Vagina (tissue), 2 donors: ENCODE measurements around the gene RPS26. TPM values are rescaled to one million over a fixed set of nuclear protein-coding genes. Genes with fewer than 3 reads are reported as not detected.

Experiments used
- DNase-seq, 2 donors: peaks; one replicate each; pipeline ENCODE4 v3.0.0-alpha.2; 2017; ENCODE audit errors: extremely low spot score in 2 of 2
- H3K27ac ChIP-seq: fragments of 200-600 bp; sonication (generic); one replicate; pipeline ENCODE4 v1.5.1; 2019
- H3K27me3 ChIP-seq: fragments of 200-600 bp; sonication (generic); one replicate; pipeline ENCODE4 v1.5.1; 2019
- H3K36me3 ChIP-seq, 2 donors: fragments of 200-600 bp; sonication (generic); one replicate each; pipeline ENCODE4 v1.5.1; 2017 to 2019
- H3K4me1 ChIP-seq: fragments of 200-600 bp; sonication (generic); one replicate; pipeline ENCODE4 v1.5.1; 2019
- H3K4me3 ChIP-seq, 2 donors: fragments of 200-600 bp; sonication (generic); 1 replicate in 1 of 2; 2 replicates in 1 of 2; pipeline ENCODE4 v1.5.1; 2016 to 2019
- H3K9me3 ChIP-seq: fragments of 200-600 bp; sonication (generic); one replicate; pipeline ENCODE4 v1.5.1; 2019
- POLR2A ChIP-seq, 2 donors: fragments of 450-650 bp; IDR thresholded peaks; one replicate each; pipeline ENCODE4 v1.6.1; 2017; ENCODE audit warnings: antibody characterized with exemption in 2 of 2, mild to moderate bottlenecking in 2 of 2, moderate library complexity in 2 of 2
- POLR2AphosphoS5 ChIP-seq, 2 donors: sonication (generic); formaldehyde crosslinking; IDR thresholded peaks; one replicate each; pipeline ENCODE4 v1.9.0; 2017; ENCODE audit warnings: antibody characterized with exemption in 2 of 2, mild to moderate bottlenecking in 2 of 2, low read depth in 1 of 2; ENCODE audit not compliant: insufficient read depth in 1 of 2
- intact Hi-C: fragments of 100-400 bp; cut with DNase I; formaldehyde crosslinking; loops from one replicate; pipeline ENCODE4 v1.15.1; 2023
- total RNA-seq: library from RNA; depleted of rRNA; stranded (reverse); fragments of >200 nt; gene quantifications from one replicate; pipeline ENCODE4 v1.2.3, GENCODE V29; 2016
- TF ChIP-seq, protein P1 (sequence below), 3 experiments: fragments of 450-650 bp in 2 of 3; fragments of 200-600 bp in 1 of 3; sonication (generic) in 1 of 3; IDR thresholded peaks; one replicate each; pipeline ENCODE4 v1.5.1; 2017 to 2019; ENCODE audit warnings: antibody characterized with exemption in 3 of 3, mild to moderate bottlenecking in 2 of 3, moderate library complexity in 2 of 3

RPS26 gene
- total RNA-seq, 1 donor from 2014 or later = 597 TPM

DNA sequence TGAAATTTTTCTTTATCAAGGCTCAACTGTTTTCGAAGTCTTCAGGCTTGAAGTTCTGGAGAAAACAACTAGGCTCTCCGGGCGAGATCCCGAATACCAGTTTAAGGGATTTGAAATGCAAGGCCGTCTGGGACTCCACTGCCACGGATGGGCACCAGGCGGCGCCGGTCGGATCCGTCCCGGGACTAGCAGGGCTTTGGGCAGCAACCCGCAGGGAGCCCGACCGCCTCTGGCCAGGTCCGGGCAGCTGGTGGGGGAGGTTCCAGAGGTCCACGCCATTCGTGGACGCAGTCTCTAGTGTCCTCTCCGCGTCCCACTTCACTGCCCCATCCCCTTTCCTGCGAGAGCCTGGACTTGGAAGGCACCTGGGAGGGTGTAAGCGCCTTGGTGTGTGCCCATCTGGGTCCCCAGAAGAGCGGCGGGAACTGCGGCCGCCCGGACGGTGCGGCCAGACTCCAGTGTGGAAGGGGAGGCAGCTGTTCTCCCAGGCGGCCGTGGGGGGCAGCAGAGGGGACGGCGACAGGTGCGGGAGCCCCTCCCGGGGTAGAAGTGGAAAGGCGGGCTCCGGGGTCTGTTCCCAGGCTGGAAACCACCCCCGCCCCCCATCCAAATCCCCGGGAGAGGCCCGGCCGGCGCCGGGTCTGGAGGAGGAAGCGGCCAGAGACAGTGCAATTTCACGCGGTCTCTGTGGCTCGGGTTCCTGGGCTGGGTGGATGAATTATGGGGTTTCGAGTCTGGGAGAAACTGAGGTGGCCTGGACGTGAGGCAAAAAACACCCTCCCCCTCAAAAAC lies 37.4 kb downstream of the RPS26 start:
- TF ChIP-seq POLR2A (IDR thresholded peaks at IDR 0.05) (no peak), POLR2AphosphoS5 (IDR thresholded peaks at IDR 0.05; ENCODE audit: insufficient read depth in 1 of 2, low read depth in 1 of 2) (peak in 1 of 2 donors; percentile 46)
- TF ChIP-seq, protein P1, sequence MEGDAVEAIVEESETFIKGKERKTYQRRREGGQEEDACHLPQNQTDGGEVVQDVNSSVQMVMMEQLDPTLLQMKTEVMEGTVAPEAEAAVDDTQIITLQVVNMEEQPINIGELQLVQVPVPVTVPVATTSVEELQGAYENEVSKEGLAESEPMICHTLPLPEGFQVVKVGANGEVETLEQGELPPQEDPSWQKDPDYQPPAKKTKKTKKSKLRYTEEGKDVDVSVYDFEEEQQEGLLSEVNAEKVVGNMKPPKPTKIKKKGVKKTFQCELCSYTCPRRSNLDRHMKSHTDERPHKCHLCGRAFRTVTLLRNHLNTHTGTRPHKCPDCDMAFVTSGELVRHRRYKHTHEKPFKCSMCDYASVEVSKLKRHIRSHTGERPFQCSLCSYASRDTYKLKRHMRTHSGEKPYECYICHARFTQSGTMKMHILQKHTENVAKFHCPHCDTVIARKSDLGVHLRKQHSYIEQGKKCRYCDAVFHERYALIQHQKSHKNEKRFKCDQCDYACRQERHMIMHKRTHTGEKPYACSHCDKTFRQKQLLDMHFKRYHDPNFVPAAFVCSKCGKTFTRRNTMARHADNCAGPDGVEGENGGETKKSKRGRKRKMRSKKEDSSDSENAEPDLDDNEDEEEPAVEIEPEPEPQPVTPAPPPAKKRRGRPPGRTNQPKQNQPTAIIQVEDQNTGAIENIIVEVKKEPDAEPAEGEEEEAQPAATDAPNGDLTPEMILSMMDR (IDR thresholded peaks at IDR 0.05) = peak in 2 of 3 experiments; percentile 60 to 61
- Histone ChIP-seq H3K27me3 (no peaks in the 10 kb centered on the region), H3K36me3 (no peaks in the 10 kb centered on the region), H3K27ac (peak overlapping the region; percentile 87), H3K4me1 (peaks cover 8% of the 10 kb centered on the region), H3K4me3 (peak overlapping the region; percentile 60 to 66), H3K9me3 (no peaks in the 10 kb centered on the region)
- intact Hi-C loops = no loop called here
- no peak for DNase-seq

DNA sequence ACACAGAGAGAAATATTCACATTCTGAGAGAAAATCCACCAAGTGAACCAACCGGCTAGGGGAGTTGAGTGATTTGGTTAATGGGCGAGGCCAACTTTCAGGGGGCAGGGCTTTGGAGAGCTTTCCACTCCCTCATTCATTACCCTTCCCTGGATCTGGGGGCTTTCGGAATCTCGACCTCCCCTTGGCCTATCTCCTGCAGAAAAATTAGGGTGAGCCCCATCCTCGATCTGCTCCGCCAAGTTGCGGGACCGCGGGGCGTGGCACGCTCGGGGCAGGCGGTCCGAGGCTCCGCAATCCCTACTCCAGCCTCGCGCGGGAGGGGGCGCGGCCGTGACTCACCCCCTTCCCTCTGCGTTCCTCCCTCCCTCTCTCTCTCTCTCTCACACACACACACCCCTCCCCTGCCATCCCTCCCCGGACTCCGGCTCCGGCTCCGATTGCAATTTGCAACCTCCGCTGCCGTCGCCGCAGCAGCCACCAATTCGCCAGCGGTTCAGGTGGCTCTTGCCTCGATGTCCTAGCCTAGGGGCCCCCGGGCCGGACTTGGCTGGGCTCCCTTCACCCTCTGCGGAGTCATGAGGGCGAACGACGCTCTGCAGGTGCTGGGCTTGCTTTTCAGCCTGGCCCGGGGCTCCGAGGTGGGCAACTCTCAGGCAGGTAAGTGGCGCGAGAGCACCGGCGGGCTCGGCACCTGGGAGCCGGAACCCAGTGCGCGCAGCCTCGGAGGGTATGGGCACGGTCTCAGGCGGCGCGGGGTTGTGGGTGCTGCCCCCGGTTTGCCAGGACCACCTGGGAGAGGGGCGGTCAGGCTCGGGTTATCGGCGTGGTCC lies 38.2 kb downstream of the RPS26 start, which contains the start of gene ERBB3:
TSS of gene ERBB3 (plus strand) at position 443 of the 833 bp plus-strand sequence. CDS start at position 579, 136 bp downstream.
- TF ChIP-seq, protein P1 (IDR thresholded peaks at IDR 0.05) = peak in 1 of 3 experiments; percentile 23
- TF ChIP-seq POLR2A (IDR thresholded peaks at IDR 0.05) (peak in 1 of 2 donors; percentile 8), POLR2AphosphoS5 (IDR thresholded peaks at IDR 0.05; ENCODE audit: insufficient read depth in 1 of 2, low read depth in 1 of 2) (peak in 1 of 2 donors; percentile 57)
- Histone ChIP-seq H3K27me3 (no peaks in the 10 kb centered on the region), H3K4me1 (peaks cover 8% of the 10 kb centered on the region), H3K9me3 (no peaks in the 10 kb centered on the region), H3K36me3 (no peaks in the 10 kb centered on the region), H3K4me3 (peak within 1 kb of the TSS; percentile 60 to 66), H3K27ac (peak within 1 kb of the TSS; percentile 87)
- DNase-seq = no peak
- intact Hi-C loops = no loop called here

- DNase-seq = no peak
- no peaks in the 10 kb centered on the region for H3K36me3 ChIP-seq
- no peak for TF ChIP-seq POLR2A (IDR thresholded peaks at IDR 0.05)
- intact Hi-C loops = no loop called here
- H3K9me3 ChIP-seq = no peaks in the 10 kb centered on the region
- peak overlapping the region; percentile 60 to 66 for H3K4me3 ChIP-seq
- peaks cover 8% of the 10 kb centered on the region for H3K4me1 ChIP-seq
- H3K27ac ChIP-seq = peak overlapping the region; percentile 87
- no peaks in the 10 kb centered on the region for H3K27me3 ChIP-seq
Measured at GRCh38 chr12:56080556-56081138, 38.9 kb downstream of the RPS26 start.

DNA sequence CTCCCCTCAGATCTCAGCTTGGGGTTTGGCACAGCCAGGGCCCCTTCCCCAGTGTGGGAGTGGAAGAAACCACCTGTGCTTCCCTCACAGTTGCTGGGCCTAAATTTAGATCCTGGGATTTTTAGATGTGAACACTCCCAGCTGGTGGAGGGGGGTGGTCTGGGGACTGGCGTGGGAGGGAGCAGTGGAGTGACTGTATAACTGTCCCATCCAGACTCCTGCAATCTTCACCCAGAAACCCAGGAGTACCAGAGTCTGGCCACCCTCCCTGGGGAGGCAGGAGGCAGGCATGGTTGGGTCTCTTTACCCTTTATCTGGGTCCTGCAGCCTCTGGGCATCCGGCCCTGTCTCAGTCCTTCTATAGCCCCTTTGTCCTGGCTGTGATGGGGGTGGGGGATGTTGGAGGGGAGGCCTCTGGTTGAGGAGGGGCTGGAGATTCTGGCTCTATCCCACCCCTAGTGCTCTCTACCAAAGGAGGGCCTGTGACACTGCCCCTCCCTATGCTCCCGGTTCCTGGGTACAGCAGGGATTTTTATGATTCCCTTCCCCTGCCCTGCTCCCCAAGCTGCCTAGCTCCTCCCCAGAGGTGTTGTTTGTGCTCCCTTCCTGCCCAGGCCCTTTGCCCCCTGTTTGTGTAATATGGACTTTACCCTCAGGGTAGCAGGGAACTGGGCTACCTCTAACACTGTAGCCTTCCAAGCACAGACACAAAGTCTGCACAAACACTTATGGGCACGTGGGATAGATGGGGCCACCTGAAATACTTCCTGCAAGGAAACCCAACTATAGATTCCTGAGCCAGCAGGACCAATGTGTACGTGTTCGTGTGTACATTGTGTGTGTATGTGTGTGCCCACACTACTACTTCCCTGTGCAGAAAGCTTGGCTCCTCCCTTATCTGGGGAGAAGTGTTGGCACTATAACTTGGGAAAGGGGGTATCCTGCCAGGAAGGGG lies 40.0 kb downstream of the RPS26 start:
- no peak for DNase-seq
- H3K4me1 ChIP-seq = peaks cover 8% of the 10 kb centered on the region
- H3K36me3 ChIP-seq = no peaks in the 10 kb centered on the region
- intact Hi-C loops = no loop called here
- peak overlapping the region in 1 of 2 donors; percentile 66 for H3K4me3 ChIP-seq
- H3K27me3 ChIP-seq = no peaks in the 10 kb centered on the region
- TF ChIP-seq, protein P1 (IDR thresholded peaks at IDR 0.05) = no peak
- TF ChIP-seq POLR2AphosphoS5 (IDR thresholded peaks at IDR 0.05; ENCODE audit: insufficient read depth in 1 of 2, low read depth in 1 of 2) (no peak), POLR2A (IDR thresholded peaks at IDR 0.05) (no peak)
- H3K27ac ChIP-seq = peak overlapping the region; percentile 87
- H3K9me3 ChIP-seq = no peaks in the 10 kb centered on the region
